Stomach (tissue), 9 donors: ENCODE measurements around the gene PDCD1. TPM values are rescaled to one million over a fixed set of nuclear protein-coding genes. Genes with fewer than 3 reads are reported as not detected.

ENCODE experiments used
- DNase-seq, 2 donors: peaks; one replicate each; pipeline versions ENCODE4 v3.0.0 to v3.0.0-alpha.2; 2013 to 2019
- H3K27ac ChIP-seq, 5 donors: fragments of 200-600 bp in 4 of 5; sonication (generic) in 4 of 5; one replicate each; pipeline ENCODE4 v1.5.1; 2013 to 2019; ENCODE audit warnings: mild to moderate bottlenecking in 1 of 5, moderate library complexity in 1 of 5
- H3K27me3 ChIP-seq, 3 donors: fragments of 200-600 bp; sonication (generic); one replicate each; pipeline ENCODE4 v1.5.1; 2017 to 2019; ENCODE audit warnings: mixed run types in 1 of 3
- H3K36me3 ChIP-seq, 4 donors: fragments of 200-600 bp; sonication (generic); 1 replicate in 3 of 4; 2 replicates in 1 of 4; pipeline ENCODE4 v1.5.1; 2016 to 2019
- H3K4me1 ChIP-seq, 4 donors: fragments of 200-600 bp; sonication (generic); one replicate each; pipeline ENCODE4 v1.5.1; 2016 to 2019
- H3K4me3 ChIP-seq, 4 donors: fragments of 200-600 bp; sonication (generic) in 3 of 4; one replicate each; pipeline ENCODE4 v1.5.1; 2016 to 2019; ENCODE audit warnings: mild to moderate bottlenecking in 1 of 4
- H3K9me3 ChIP-seq, 4 donors: fragments of 200-600 bp; sonication (generic); one replicate each; pipeline ENCODE4 v1.5.1; 2016 to 2019
- CTCF ChIP-seq, 7 experiments: fragments of 450-650 bp in 4 of 7; fragments of 200-600 bp in 3 of 7; sonication (generic) in 3 of 7; IDR thresholded peaks; one replicate each; pipeline ENCODE4 v1.5.1; 2016 to 2019; ENCODE audit warnings: antibody characterized with exemption in 7 of 7, control low read depth in 2 of 7, mild to moderate bottlenecking in 1 of 7
- EP300 ChIP-seq: sonication (generic); formaldehyde crosslinking; IDR thresholded peaks from one replicate; pipeline ENCODE4 v1.6.1; 2017; ENCODE audit warnings: antibody characterized with exemption
- POLR2A ChIP-seq, 4 donors: fragments of 450-650 bp; IDR thresholded peaks; one replicate each; pipeline ENCODE4 v1.6.1; 2016; ENCODE audit warnings: antibody characterized with exemption in 4 of 4, control low read depth in 2 of 4, mild to moderate bottlenecking in 1 of 4, moderate library complexity in 1 of 4
- POLR2AphosphoS5 ChIP-seq, 3 donors: sonication (generic); formaldehyde crosslinking; IDR thresholded peaks; one replicate each; pipeline ENCODE4 v1.6.1; 2016; ENCODE audit warnings: antibody characterized with exemption in 3 of 3
- WGBS, 5 donors: extraction: QIAGEN DNeasy Blood & Tissue Kit in 3 of 5; methylation state at CpG; one replicate each; pipeline versions ENCODE4 v1.1.5 to v1.1.7; 2013 to 2018; 5-methylcytosine and 5-hydroxymethylcytosine counted together
- intact Hi-C: fragments of 100-400 bp; cut with DNase I; formaldehyde crosslinking; loops from one replicate; pipeline ENCODE4 v1.15.1; 2023; ENCODE audit warnings: low total_unique reads
- polyA plus RNA-seq, 3 donors: library from polyadenylated mRNA; stranded (reverse); fragments of 200-250 nt; gene quantifications; one replicate each; pipeline ENCODE4 v1.2.3, GENCODE V29; 2013
- total RNA-seq, 5 donors: library from RNA; depleted of rRNA; stranded (reverse); fragments of >200 nt; gene quantifications; one replicate each; pipeline versions ENCODE4 v1.1.0 to v1.2.3, GENCODE V29; 2014 to 2016
- donor health status: healthy with polysubstance abuse.
- donor health status: Bipolar disorder and iron deficiency.
- donor health status: healthy.

PDCD1 gene
- total and polyA plus RNA-seq, 8 donors, result 0.18 to 2.2 (median 0.60) TPM; not detected in 3

DNA sequence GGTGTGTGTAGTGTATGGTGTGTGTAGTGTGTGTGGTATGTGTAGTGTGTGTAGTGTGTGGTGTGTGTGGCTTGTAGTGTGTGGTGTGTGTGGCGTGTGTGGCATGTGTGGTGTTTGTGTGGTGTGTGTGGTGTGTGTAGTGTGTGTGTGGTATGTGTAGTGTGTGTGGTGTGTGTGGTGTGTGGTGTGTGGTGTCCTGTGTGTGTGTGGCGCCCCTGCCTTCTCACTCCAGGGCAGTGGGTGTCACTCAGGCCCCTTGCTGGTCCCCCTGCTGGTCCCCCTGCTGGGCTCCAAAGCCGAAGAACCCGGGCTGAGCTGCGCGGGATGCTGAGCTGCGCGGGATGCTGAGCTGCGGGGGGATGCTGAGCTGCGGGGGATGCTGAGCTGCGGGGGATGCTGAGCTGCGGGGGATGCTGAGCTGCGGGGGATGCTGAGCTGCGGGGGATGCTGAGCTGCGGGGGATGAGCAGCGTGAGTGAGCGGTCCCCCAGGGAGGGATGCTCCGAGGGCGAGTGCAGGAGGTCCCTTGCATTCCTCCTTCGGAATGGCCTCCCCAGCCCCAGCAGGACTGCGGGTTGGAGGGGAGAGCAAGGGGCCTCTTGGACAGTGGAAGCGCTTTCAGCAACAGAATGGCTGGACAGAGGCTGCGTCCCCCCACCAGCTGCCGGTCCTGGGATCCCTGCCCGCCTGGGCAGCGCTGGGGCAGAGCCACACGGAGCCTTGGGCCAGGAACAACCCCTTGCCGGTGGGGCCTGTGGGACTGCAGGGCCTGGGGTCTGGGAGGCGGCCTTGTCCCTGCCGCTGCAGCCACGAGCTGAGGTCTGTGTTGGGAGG lies 7.5 kb upstream of the PDCD1 start:
- intact Hi-C loops, result no loop called here
- Histone ChIP-seq H3K4me3 (no peak overlapping the region), H3K27me3 (peaks cover 0 to 92% (median 42%) of the 10 kb centered on the region in 3 donors), H3K9me3 (no peaks in the 10 kb centered on the region), H3K27ac (no peak overlapping the region), H3K4me1 (peaks cover 0 to 22% (median 4%) of the 10 kb centered on the region in 4 donors), H3K36me3 (no peaks in the 10 kb centered on the region)
- TF ChIP-seq POLR2AphosphoS5 (IDR thresholded peaks at IDR 0.05) (no peak), CTCF (IDR thresholded peaks at IDR 0.05) (no peak)
- 10 to 20% (median 17%) methylated on average over 7 to 31 of the region's 31 CpGs for WGBS, 5 donors
- peak in 1 of 2 donors; percentile 65 for DNase-seq

DNA sequence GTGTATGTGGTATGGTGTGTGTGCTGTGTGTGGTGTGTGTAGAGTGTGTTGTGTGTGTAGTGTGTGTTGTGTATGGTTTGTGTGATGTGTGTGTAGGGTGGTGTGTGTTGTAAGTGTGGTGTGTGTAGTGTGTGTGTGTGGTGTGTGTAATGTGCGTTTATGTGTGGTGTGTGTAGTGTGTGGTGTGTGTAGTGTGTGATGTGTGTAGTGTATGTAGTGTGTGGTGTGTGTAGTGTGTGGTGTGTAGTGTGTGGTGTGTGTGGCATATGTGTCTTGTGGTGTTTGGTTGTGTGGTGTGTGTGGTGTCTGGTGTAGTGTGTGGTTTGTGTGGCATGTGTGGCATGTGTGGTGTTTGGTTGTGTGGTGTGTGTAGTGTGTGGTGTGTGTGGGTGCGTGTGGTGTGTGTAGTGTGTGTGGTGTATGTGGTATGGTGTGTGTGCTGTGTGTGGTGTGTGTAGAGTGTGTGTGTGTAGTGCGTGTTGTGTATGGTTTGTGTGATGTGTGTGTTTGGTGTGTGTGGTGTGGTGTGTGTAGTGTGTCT lies 6.8 kb upstream of the PDCD1 start:
- Histone ChIP-seq H3K4me1 (peaks cover 0 to 24% (median 5%) of the 10 kb centered on the region in 4 donors), H3K4me3 (no peak overlapping the region), H3K27me3 (peaks cover 3 to 95% (median 42%) of the 10 kb centered on the region in 3 donors), H3K9me3 (no peaks in the 10 kb centered on the region), H3K27ac (no peak overlapping the region), H3K36me3 (no peaks in the 10 kb centered on the region)
- intact Hi-C loops, result no loop called here
- 74 to 93% (median 86%) methylated on average over 3 of the region's 3 CpGs for WGBS, 5 donors
- TF ChIP-seq POLR2AphosphoS5 (IDR thresholded peaks at IDR 0.05) (no peak), CTCF (IDR thresholded peaks at IDR 0.05) (no peak), EP300 (no peak), POLR2A (IDR thresholded peaks at IDR 0.05) (no peak)
- DNase-seq, result no peak

- Histone ChIP-seq H3K27me3 (peaks cover 3 to 95% (median 42%) of the 10 kb centered on the region in 3 donors), H3K4me1 (peaks cover 2 to 31% (median 10%) of the 10 kb centered on the region in 4 donors), H3K27ac (no peak overlapping the region), H3K9me3 (no peaks in the 10 kb centered on the region), H3K36me3 (no peaks in the 10 kb centered on the region), H3K4me3 (no peak overlapping the region)
- TF ChIP-seq POLR2AphosphoS5 (IDR thresholded peaks at IDR 0.05), result no peak
- TF ChIP-seq EP300, result no peak
- peak in 2 of 4 donors; percentile 5 to 57 for TF ChIP-seq POLR2A (IDR thresholded peaks at IDR 0.05)
- DNase-seq, result no peak
- 86 to 95% (median 93%) methylated on average over 5 of the region's 5 CpGs for WGBS, 5 donors
- intact Hi-C loops, result no loop called here
Observed at GRCh38 chr2:241864850-241865213, 6.1 kb upstream of the PDCD1 start.

DNA sequence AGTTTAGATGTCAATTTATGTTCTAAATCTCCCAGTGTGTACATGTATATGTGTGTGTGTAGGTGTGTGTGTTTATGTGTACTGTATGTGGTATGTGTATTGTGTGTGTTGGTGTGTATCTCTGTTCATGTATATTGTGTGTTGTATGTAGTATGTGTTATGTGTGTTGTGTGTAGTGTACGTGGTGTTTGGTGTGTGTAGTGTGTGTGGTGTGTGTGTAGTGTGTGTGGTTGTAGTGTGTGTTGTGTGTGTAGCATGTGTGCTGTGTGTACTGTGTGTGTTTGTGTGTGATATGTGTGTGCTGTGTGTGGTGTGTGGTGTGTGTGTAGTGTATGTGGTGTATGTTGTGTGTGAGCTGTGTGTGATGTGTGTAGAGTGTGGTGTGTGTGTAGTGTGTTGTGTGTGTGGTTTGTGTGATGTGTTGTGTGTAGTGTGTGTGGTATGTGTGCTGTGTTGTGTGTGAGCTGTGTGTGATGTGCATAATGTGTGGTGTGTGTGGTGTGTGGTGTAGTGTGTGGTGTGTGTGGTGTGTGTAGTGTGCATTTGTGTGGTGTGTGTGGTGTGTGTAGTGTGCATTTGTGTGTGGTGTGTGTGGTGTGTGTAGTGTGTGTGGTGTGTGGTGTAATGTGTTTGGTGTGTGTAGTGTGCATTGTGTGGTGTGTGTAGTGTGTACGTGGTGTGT lies 5.6 kb upstream of the PDCD1 start:
- no peak overlapping the region for H3K4me3 ChIP-seq
- peaks cover 3 to 95% (median 42%) of the 10 kb centered on the region in 3 donors for H3K27me3 ChIP-seq
- H3K4me1 ChIP-seq, result peaks cover 7 to 36% (median 15%) of the 10 kb centered on the region in 4 donors
- no peaks in the 10 kb centered on the region for H3K9me3 ChIP-seq
- intact Hi-C loops, result no loop called here
- no peak for DNase-seq
- no peaks in the 10 kb centered on the region for H3K36me3 ChIP-seq
- H3K27ac ChIP-seq, result no peak overlapping the region
- no peak for TF ChIP-seq POLR2A (IDR thresholded peaks at IDR 0.05)
- no peak for TF ChIP-seq POLR2AphosphoS5 (IDR thresholded peaks at IDR 0.05)
- no peak for TF ChIP-seq EP300
- no peak for TF ChIP-seq CTCF (IDR thresholded peaks at IDR 0.05)
- 71 to 92% (median 91%) methylated on average over 2 of the region's 2 CpGs for WGBS, 5 donors
